Activated CD4-positive, alpha-beta T cell treated with anti-CD3 and anti-CD28 coated beads, Interleukin-2, Interleukin-4, amounts not matched to agents 100 ng/mL and 50 ng/mL, durations not matched to agents 16 hours and 8 hours (primary cell): Measurements from ENCODE around the gene PRRG2.

ENCODE experiments used
- DNase-seq: peaks from one replicate; pipeline ENCODE4 v3.0.0-alpha.2; 2020; ENCODE audit warnings: low spot score

The PRRG2 gene

GRCh38 chr19:49640113-49640898 lies 59.2 kb downstream of the PRRG2 start, which contains the start of gene RRAS:
RRAS (minus strand) TSS chr19:49640143; CDS start chr19:49640098, 45 bp downstream.
- DNase-seq: peak; percentile 100
